ENCODE results near the gene CCSAP.

CCSAP gene

GRCh38 chr1:229280037-229280828 is 62.6 kb downstream of the CCSAP start:
- no peak overlapping the region for H2BK15ac ChIP-seq (ENCODE audit: low read depth, poor library complexity, severe bottlenecking)
- no peak overlapping the region for H2BK5ac ChIP-seq (ENCODE audit: low read depth, low read length, poor library complexity, severe bottlenecking)
- H4K8ac ChIP-seq (ENCODE audit: low read length) = no peak overlapping the region
- H2BK12ac ChIP-seq (ENCODE audit: low read length in 2 of 2) = no peak overlapping the region
- no peak overlapping the region for H3K14ac ChIP-seq (ENCODE audit: low read length in 2 of 2)
- no peaks in the 10 kb centered on the region for H3K36me3 ChIP-seq (ENCODE audit: control insufficient read depth in 1 of 2, insufficient read depth in 2 of 2, low read depth in 1 of 2, low read length in 2 of 2)
- H3K23ac ChIP-seq (ENCODE audit: low read length in 2 of 2) = no peak overlapping the region
- no peak overlapping the region for H4K91ac ChIP-seq (ENCODE audit: low read length)
- no peak overlapping the region for H2AFZ ChIP-seq (ENCODE audit: low read depth, low read length)
- no peak overlapping the region for H3K4me2 ChIP-seq (ENCODE audit: low read length, poor library complexity, severe bottlenecking)
- H3K9me3 ChIP-seq (ENCODE audit: control insufficient read depth, low read length) = no peaks in the 10 kb centered on the region
- no peaks in the 10 kb centered on the region for H3K4me1 ChIP-seq (ENCODE audit: control insufficient read depth, insufficient read depth, low read depth, low read length)
- no peak overlapping the region for H3K4ac ChIP-seq (ENCODE audit: low read depth in 1 of 2, low read length in 2 of 2)
- peaks cover 27% of the 10 kb centered on the region for H3K79me1 ChIP-seq (replicated peaks; ENCODE audit: low read length, poor library complexity, severe bottlenecking)
- 98% methylated on average over 6 of the region's 6 CpGs for WGBS
- no peak overlapping the region for H3K27ac ChIP-seq (ENCODE audit: low read length, poor library complexity, severe bottlenecking)
- H3K4me3 ChIP-seq (ENCODE audit: insufficient read depth in 1 of 2, low read depth in 1 of 2, low read length in 2 of 2) = no peak overlapping the region
- H3K9ac ChIP-seq (ENCODE audit: low read length) = no peak overlapping the region
- no peak overlapping the region for H2AK5ac ChIP-seq (ENCODE audit: low read length, severe bottlenecking)
- H3K27me3 ChIP-seq (ENCODE audit: control insufficient read depth in 1 of 2, insufficient read depth in 1 of 2, low read length in 2 of 2) = no peaks in the 10 kb centered on the region
- no peak overlapping the region for H2BK120ac ChIP-seq (ENCODE audit: low read depth, low read length)
- H3K18ac ChIP-seq (ENCODE audit: low read depth in 1 of 2, low read length in 2 of 2) = no peak overlapping the region
- no peak for DNase-seq

GRCh38 chr1:229279242-229279641 is 63.6 kb downstream of the CCSAP start:
- H4K91ac ChIP-seq (ENCODE audit: low read length) = no peak overlapping the region

GRCh38 chr1:229278120-229278741 is 64.6 kb downstream of the CCSAP start:
- Histone ChIP-seq H3K23ac (ENCODE audit: low read length in 2 of 2) (no peak overlapping the region), H4K91ac (ENCODE audit: low read length) (no peak overlapping the region), H3K4me1 (ENCODE audit: control insufficient read depth, insufficient read depth, low read depth, low read length) (no peaks in the 10 kb centered on the region), H3K27me3 (ENCODE audit: control insufficient read depth in 1 of 2, insufficient read depth in 1 of 2, low read length in 2 of 2) (no peaks in the 10 kb centered on the region), H2BK5ac (ENCODE audit: low read depth, low read length, poor library complexity, severe bottlenecking) (no peak overlapping the region), H3K4me2 (ENCODE audit: low read length, poor library complexity, severe bottlenecking) (no peak overlapping the region), H3K36me3 (ENCODE audit: control insufficient read depth in 1 of 2, insufficient read depth in 2 of 2, low read depth in 1 of 2, low read length in 2 of 2) (no peaks in the 10 kb centered on the region), H2BK15ac (ENCODE audit: low read depth, poor library complexity, severe bottlenecking) (no peak overlapping the region), H3K14ac (ENCODE audit: low read length in 2 of 2) (no peak overlapping the region), H2AK5ac (ENCODE audit: low read length, severe bottlenecking) (no peak overlapping the region), H3K79me1 (replicated peaks; ENCODE audit: low read length, poor library complexity, severe bottlenecking) (peaks cover 19% of the 10 kb centered on the region), H3K9ac (ENCODE audit: low read length) (no peak overlapping the region), H3K4me3 (ENCODE audit: insufficient read depth in 1 of 2, low read depth in 1 of 2, low read length in 2 of 2) (no peak overlapping the region), H2AFZ (ENCODE audit: low read depth, low read length) (no peak overlapping the region), H2BK12ac (ENCODE audit: low read length in 2 of 2) (no peak overlapping the region), H3K9me3 (ENCODE audit: control insufficient read depth, low read length) (no peaks in the 10 kb centered on the region), H4K8ac (ENCODE audit: low read length) (no peak overlapping the region), H3K27ac (ENCODE audit: low read length, poor library complexity, severe bottlenecking) (no peak overlapping the region), H2BK120ac (ENCODE audit: low read depth, low read length) (no peak overlapping the region), H3K4ac (ENCODE audit: low read depth in 1 of 2, low read length in 2 of 2) (no peak overlapping the region), H3K18ac (ENCODE audit: low read depth in 1 of 2, low read length in 2 of 2) (no peak overlapping the region)
- 95% methylated on average over 2 of the region's 2 CpGs for WGBS
- DNase-seq = no peak

More at GRCh38 chr1:229279242-229279641, 63.6 kb downstream of the CCSAP start:
- no peak overlapping the region for H3K4me2 ChIP-seq (ENCODE audit: low read length, poor library complexity, severe bottlenecking)
- no peak overlapping the region for H3K9ac ChIP-seq (ENCODE audit: low read length)
- DNase-seq = no peak
- H4K8ac ChIP-seq (ENCODE audit: low read length) = no peak overlapping the region
- H3K14ac ChIP-seq (ENCODE audit: low read length in 2 of 2) = no peak overlapping the region
- H2AK5ac ChIP-seq (ENCODE audit: low read length, severe bottlenecking) = no peak overlapping the region
- no peak overlapping the region for H2BK120ac ChIP-seq (ENCODE audit: low read depth, low read length)
- no peak overlapping the region for H3K27ac ChIP-seq (ENCODE audit: low read length, poor library complexity, severe bottlenecking)
- no peak overlapping the region for H2AFZ ChIP-seq (ENCODE audit: low read depth, low read length)
- H3K36me3 ChIP-seq (ENCODE audit: control insufficient read depth in 1 of 2, insufficient read depth in 2 of 2, low read depth in 1 of 2, low read length in 2 of 2) = no peaks in the 10 kb centered on the region
- H2BK5ac ChIP-seq (ENCODE audit: low read depth, low read length, poor library complexity, severe bottlenecking) = no peak overlapping the region
- H3K79me1 ChIP-seq (replicated peaks; ENCODE audit: low read length, poor library complexity, severe bottlenecking) = peaks cover 24% of the 10 kb centered on the region
- WGBS = 90% methylated on average over 2 of the region's 3 CpGs
- H3K4me1 ChIP-seq (ENCODE audit: control insufficient read depth, insufficient read depth, low read depth, low read length) = no peaks in the 10 kb centered on the region
- H3K9me3 ChIP-seq (ENCODE audit: control insufficient read depth, low read length) = no peaks in the 10 kb centered on the region
- H3K4me3 ChIP-seq (ENCODE audit: insufficient read depth in 1 of 2, low read depth in 1 of 2, low read length in 2 of 2) = no peak overlapping the region
- no peak overlapping the region for H3K23ac ChIP-seq (ENCODE audit: low read length in 2 of 2)
- no peaks in the 10 kb centered on the region for H3K27me3 ChIP-seq (ENCODE audit: control insufficient read depth in 1 of 2, insufficient read depth in 1 of 2, low read length in 2 of 2)
- no peak overlapping the region for H3K4ac ChIP-seq (ENCODE audit: low read depth in 1 of 2, low read length in 2 of 2)
- H3K18ac ChIP-seq (ENCODE audit: low read depth in 1 of 2, low read length in 2 of 2) = no peak overlapping the region
- no peak overlapping the region for H2BK15ac ChIP-seq (ENCODE audit: low read depth, poor library complexity, severe bottlenecking)
- H2BK12ac ChIP-seq (ENCODE audit: low read length in 2 of 2) = no peak overlapping the region

GRCh38 chr1:229275005-229275404 is 67.8 kb downstream of the CCSAP start:
- Histone ChIP-seq H2AK5ac (ENCODE audit: low read length, severe bottlenecking) (no peak overlapping the region), H2BK5ac (ENCODE audit: low read depth, low read length, poor library complexity, severe bottlenecking) (no peak overlapping the region), H3K36me3 (ENCODE audit: control insufficient read depth in 1 of 2, insufficient read depth in 2 of 2, low read depth in 1 of 2, low read length in 2 of 2) (no peaks in the 10 kb centered on the region), H2BK12ac (ENCODE audit: low read length in 2 of 2) (no peak overlapping the region), H3K18ac (ENCODE audit: low read depth in 1 of 2, low read length in 2 of 2) (no peak overlapping the region), H3K14ac (ENCODE audit: low read length in 2 of 2) (no peak overlapping the region), H3K4me2 (ENCODE audit: low read length, poor library complexity, severe bottlenecking) (no peak overlapping the region), H3K27me3 (ENCODE audit: control insufficient read depth in 1 of 2, insufficient read depth in 1 of 2, low read length in 2 of 2) (no peaks in the 10 kb centered on the region), H3K4ac (ENCODE audit: low read depth in 1 of 2, low read length in 2 of 2) (no peak overlapping the region), H3K79me1 (replicated peaks; ENCODE audit: low read length, poor library complexity, severe bottlenecking) (peaks cover 22% of the 10 kb centered on the region), H4K8ac (ENCODE audit: low read length) (no peak overlapping the region), H3K4me3 (ENCODE audit: insufficient read depth in 1 of 2, low read depth in 1 of 2, low read length in 2 of 2) (no peak overlapping the region), H2AFZ (ENCODE audit: low read depth, low read length) (no peak overlapping the region), H3K27ac (ENCODE audit: low read length, poor library complexity, severe bottlenecking) (no peak overlapping the region), H3K9ac (ENCODE audit: low read length) (no peak overlapping the region), H3K23ac (ENCODE audit: low read length in 2 of 2) (no peak overlapping the region), H4K91ac (ENCODE audit: low read length) (no peak overlapping the region), H2BK120ac (ENCODE audit: low read depth, low read length) (no peak overlapping the region), H2BK15ac (ENCODE audit: low read depth, poor library complexity, severe bottlenecking) (no peak overlapping the region), H3K9me3 (ENCODE audit: control insufficient read depth, low read length) (no peaks in the 10 kb centered on the region), H3K4me1 (ENCODE audit: control insufficient read depth, insufficient read depth, low read depth, low read length) (peaks cover 11% of the 10 kb centered on the region)
- WGBS = over 99% methylated on average over 2 of the region's 2 CpGs
- no peak for DNase-seq
